Heart left ventricle (tissue), 16 donors: ENCODE data around the gene TRERF1. TPM values are rescaled to one million over a fixed set of nuclear protein-coding genes. Genes with fewer than 3 reads are reported as not detected.
A peak's percentile ranks its signal among the peaks of the same experiment; 100 is the strongest.

Experiments used
- ATAC-seq, 4 donors: fragments of 200-7000 bp; cut with Tn5 transposase; one replicate each; pipeline ENCODE4 v1.9.1; 2020 to 2022; ENCODE audit warnings: moderate library complexity in 4 of 4, mild to moderate bottlenecking in 3 of 4, moderate number of reproducible peaks in 1 of 4
- DNase-seq, 5 donors: peaks; one replicate each; pipeline ENCODE4 v3.0.0-alpha.2; 2020
- H3K27ac ChIP-seq, 12 donors: fragments of 200-600 bp; sonication (generic) in 4 of 12; one replicate each; pipeline versions ENCODE4 v1.5.0 to v1.8.0; 2016 to 2022; ENCODE audit warnings: mild to moderate bottlenecking in 2 of 12
- H3K27me3 ChIP-seq, 9 donors: fragments of 200-600 bp; sonication (generic) in 2 of 9; one replicate each; pipeline versions ENCODE4 v1.5.1 to v1.8.0; 2016 to 2022; ENCODE audit warnings: mild to moderate bottlenecking in 3 of 9
- H3K36me3 ChIP-seq, 9 donors: fragments of 200-600 bp; sonication (generic) in 2 of 9; one replicate each; pipeline versions ENCODE4 v1.5.0 to v1.8.0; 2018 to 2022; ENCODE audit warnings: mild to moderate bottlenecking in 2 of 9
- H3K4me1 ChIP-seq, 12 donors: fragments of 200-600 bp; sonication (generic) in 4 of 12; one replicate each; pipeline versions ENCODE4 v1.5.0 to v1.8.0; 2016 to 2022; ENCODE audit warnings: mild to moderate bottlenecking in 3 of 12
- H3K4me3 ChIP-seq, 12 donors: fragments of 200-600 bp; sonication (generic) in 4 of 12; one replicate each; pipeline versions ENCODE4 v1.5.0 to v1.8.0; 2017 to 2022; ENCODE audit warnings: mild to moderate bottlenecking in 9 of 12, moderate library complexity in 4 of 12
- H3K9me3 ChIP-seq, 12 donors: fragments of 200-600 bp; sonication (generic) in 4 of 12; one replicate each; pipeline versions ENCODE4 v1.5.0 to v1.8.0; 2016 to 2022; ENCODE audit warnings: mild to moderate bottlenecking in 1 of 12
- POLR2A ChIP-seq, 2 donors: fragments of 450-650 bp; IDR thresholded peaks; one replicate each; pipeline ENCODE4 v1.6.1; 2017; ENCODE audit warnings: antibody characterized with exemption in 2 of 2, mild to moderate bottlenecking in 2 of 2, moderate library complexity in 2 of 2
- WGBS, 4 donors: extraction: QIAGEN DNeasy Blood & Tissue Kit in 2 of 4; methylation state at CpG; one replicate each; pipeline versions ENCODE4 v1.1.5 to v1.1.7; 2013 to 2018; 5-methylcytosine and 5-hydroxymethylcytosine counted together
- intact Hi-C, 10 donors: fragments of 100-400 bp; cut with DNase I; formaldehyde crosslinking; loops; one replicate each; pipeline versions ENCODE4 v1.11.1 to v1.14.2; 2022
- polyA plus RNA-seq, 2 donors: library from polyadenylated mRNA; stranded (reverse); fragments of 200-250 nt; gene quantifications; one replicate each; pipeline ENCODE4 v1.2.3, GENCODE V29; 2013
- total RNA-seq, 9 donors: library from RNA; depleted of rRNA in 2 of 9; stranded (reverse); fragments of >200 nt in 2 of 9; fragmentation: NEBNext Ultra II Directional in 3 of 9; extraction: Animal tissue kit (Norgen Biotek cat#: 25700) in 3 of 9; gene quantifications; one replicate each; pipeline versions ENCODE4 v1.1.0 to v1.2.4, GENCODE V29; 2016 to 2023
- TF ChIP-seq, protein P1 (sequence below), 12 donors: fragments of 200-600 bp; sonication (generic) in 4 of 12; IDR thresholded peaks; one replicate each; pipeline versions ENCODE4 v1.5.0 to v1.8.0; 2018 to 2022; ENCODE audit warnings: antibody characterized with exemption in 12 of 12, mild to moderate bottlenecking in 5 of 12
- donor health status: ischemic (EF 13 %, LVEDD 7.1; RV severe dilation, severe dysfunction).
- donor health status: healthy with polysubstance abuse.
- donor health status: DM: no; HTN: yes; CAD: no.
- donor health status: DM: no; HTN: no; CAD: no.
- donor health status: ischemic (EF 25% LVEDD 6.9; RV normal size, moderate dysfunction).
- donor health status: ischemic (EF 25% LVEDD 5.7; RV mildly dilated, moderate dysfunction).
- donor health status: healthy.
- donor health status: DM: yes; HTN: yes; CAD: no.
- donor health status: ischemic (EF 35%, LVEDD 5.7; RV mildly dilated, moderate dysfunction).
- donor health status: nonischemic (EF 11% LVEDD 7.7; RV severe dilation, severe dysfunction).
- donor health status: DM: yes; HTN: yes; CAD: no.
- donor health status: PGD.
- donor health status: ischemic (EF 29% LVEDD 5.4; RV normal size, mild dysfunction).
- donor health status: nonischemic (EF 23%, LVEDD 6.1; RV moderate dilation, normal function).

The TRERF1 gene
- total and polyA plus RNA-seq, 11 donors, result 0.53 to 4.5 (median 1.5) TPM

DNA sequence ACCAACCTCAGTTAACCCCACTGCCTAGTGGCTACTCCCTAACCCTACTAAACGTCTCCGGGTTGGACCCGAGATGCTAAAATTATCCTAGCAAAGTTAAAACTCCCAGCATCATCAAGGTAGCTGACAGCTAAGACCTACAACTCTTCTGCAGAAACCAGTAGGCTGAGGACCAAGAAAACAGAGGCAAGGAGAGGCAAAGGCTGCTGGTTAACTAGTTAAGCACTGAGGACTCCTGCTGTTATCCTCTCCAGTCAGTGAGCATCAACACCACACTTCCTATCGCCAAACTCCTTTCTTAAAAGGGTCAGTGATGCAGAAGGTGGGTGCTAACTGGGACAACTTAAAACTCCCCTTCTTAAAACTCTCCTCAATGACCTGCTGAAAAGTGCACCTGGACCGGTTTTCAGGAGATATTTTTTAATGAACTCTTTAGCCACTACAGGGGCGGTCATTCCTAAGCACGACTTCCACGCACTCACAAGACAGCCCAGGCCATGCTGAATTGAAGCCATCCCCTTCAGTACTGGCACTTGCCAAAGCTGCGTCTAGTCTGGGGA, 1.7 kb downstream of the TRERF1 start:
- Histone ChIP-seq H3K4me1 (peaks cover 0 to 52% (median 24%) of the 10 kb centered on the region in 12 donors), H3K36me3 (no peaks in the 10 kb centered on the region), H3K27ac (peak overlapping the region in 10 of 12 donors; percentile 20 to 95 (median 71)), H3K27me3 (no peaks in the 10 kb centered on the region), H3K9me3 (no peaks in the 10 kb centered on the region), H3K4me3 (peak overlapping the region in 11 of 12 donors; percentile 65 to 98 (median 82))
- ATAC-seq, result no peak
- no peak for DNase-seq
- 30 to 50% (median 36%) methylated on average over 6 to 9 of the region's 9 CpGs for WGBS, 4 donors
- TF ChIP-seq, protein P1, sequence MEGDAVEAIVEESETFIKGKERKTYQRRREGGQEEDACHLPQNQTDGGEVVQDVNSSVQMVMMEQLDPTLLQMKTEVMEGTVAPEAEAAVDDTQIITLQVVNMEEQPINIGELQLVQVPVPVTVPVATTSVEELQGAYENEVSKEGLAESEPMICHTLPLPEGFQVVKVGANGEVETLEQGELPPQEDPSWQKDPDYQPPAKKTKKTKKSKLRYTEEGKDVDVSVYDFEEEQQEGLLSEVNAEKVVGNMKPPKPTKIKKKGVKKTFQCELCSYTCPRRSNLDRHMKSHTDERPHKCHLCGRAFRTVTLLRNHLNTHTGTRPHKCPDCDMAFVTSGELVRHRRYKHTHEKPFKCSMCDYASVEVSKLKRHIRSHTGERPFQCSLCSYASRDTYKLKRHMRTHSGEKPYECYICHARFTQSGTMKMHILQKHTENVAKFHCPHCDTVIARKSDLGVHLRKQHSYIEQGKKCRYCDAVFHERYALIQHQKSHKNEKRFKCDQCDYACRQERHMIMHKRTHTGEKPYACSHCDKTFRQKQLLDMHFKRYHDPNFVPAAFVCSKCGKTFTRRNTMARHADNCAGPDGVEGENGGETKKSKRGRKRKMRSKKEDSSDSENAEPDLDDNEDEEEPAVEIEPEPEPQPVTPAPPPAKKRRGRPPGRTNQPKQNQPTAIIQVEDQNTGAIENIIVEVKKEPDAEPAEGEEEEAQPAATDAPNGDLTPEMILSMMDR (IDR thresholded peaks at IDR 0.05), result no peak
- TF ChIP-seq POLR2A (IDR thresholded peaks at IDR 0.05), result no peak
- intact Hi-C loops, result loop anchor here in 6 of 10 donors (2.0 to 10.0 kb wide), 9 partner anchors 43 to 235 kb away; partner anchors contain the start of gene MRPS10 (in 2 of the 6)

DNA sequence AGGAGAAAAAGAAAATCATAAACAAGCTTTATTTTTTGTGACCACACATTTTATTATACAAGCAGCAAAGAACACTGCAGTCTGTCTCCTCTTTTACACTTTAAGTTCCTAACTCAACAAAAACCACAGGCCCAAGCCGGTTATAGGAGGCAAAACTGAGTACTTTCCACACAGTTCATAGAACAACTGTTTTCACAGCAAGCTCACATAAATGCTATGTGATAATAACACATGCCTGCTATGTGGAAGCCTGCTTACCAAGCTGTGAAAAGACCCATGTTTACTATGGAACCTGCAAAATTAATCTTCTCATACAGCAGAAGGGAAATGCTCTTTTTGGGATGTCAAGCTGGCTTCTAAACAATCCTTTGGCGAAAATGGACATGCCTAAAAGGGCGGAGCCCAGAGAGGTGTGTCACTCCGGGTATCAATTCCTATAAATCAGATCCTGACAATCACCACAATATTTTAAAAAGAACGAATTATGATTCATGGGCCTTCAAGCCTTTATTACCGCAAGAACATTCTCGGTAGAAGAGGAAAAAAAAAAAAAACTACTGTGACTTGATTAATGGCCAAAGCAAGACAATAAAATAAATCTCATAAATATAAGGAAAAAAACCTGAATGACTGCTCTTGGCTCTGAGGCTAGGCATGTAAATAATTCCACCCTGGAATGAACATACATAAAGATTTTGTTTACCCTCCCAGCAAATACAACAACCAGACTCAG, 2.6 kb downstream of the TRERF1 start:
- 55 to 59% (median 57%) methylated on average over 7 of the region's 7 CpGs for WGBS, 4 donors
- ATAC-seq (no peak), DNase-seq (no peak)
- intact Hi-C loops, result no loop called here
- peak overlapping the region in 8 of 12 donors; percentile 65 to 98 (median 88) for H3K4me3 ChIP-seq
- H3K27me3 ChIP-seq, result no peaks in the 10 kb centered on the region
- no peaks in the 10 kb centered on the region for H3K9me3 ChIP-seq
- no peaks in the 10 kb centered on the region for H3K36me3 ChIP-seq
- peaks cover 0 to 49% (median 18%) of the 10 kb centered on the region in 12 donors for H3K4me1 ChIP-seq
- TF ChIP-seq POLR2A (IDR thresholded peaks at IDR 0.05), result no peak
- TF ChIP-seq, protein P1 (IDR thresholded peaks at IDR 0.05), result no peak
- H3K27ac ChIP-seq, result peak overlapping the region in 6 of 12 donors; percentile 24 to 91 (median 52)

DNA sequence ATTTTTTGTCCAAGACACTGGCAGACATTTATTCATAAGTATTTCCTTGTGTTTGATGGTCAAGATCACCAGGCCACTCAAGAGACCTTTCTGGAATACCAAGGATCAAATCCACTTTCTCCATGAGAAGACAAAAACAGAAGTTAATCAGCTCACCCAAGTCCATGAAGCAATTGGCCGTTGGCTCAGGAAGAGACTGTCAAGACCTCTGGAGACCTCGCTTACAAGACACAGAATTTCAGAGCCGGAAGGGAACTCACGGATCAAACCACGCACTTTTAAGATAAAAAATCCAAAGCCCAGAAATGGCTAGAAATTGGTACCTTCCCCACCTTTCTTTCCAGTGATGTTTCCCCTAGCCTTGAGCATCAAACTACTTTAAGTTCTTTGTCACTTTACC, 3.3 kb downstream of the TRERF1 start:
- Histone ChIP-seq H3K4me3 (peak overlapping the region in 6 of 12 donors; percentile 2 to 98 (median 88)), H3K27ac (peak overlapping the region in 5 of 12 donors; percentile 40 to 91 (median 62)), H3K9me3 (no peaks in the 10 kb centered on the region), H3K4me1 (peaks cover 0 to 42% (median 16%) of the 10 kb centered on the region in 12 donors), H3K27me3 (no peaks in the 10 kb centered on the region), H3K36me3 (no peaks in the 10 kb centered on the region)
- TF ChIP-seq, protein P1 (IDR thresholded peaks at IDR 0.05), result no peak
- TF ChIP-seq POLR2A (IDR thresholded peaks at IDR 0.05), result no peak
- intact Hi-C loops, result no loop called here
- DNase-seq (no peak), ATAC-seq (no peak)
- WGBS, 4 donors, result 61 to 78% (median 65%) methylated on average over 5 of the region's 5 CpGs

DNA sequence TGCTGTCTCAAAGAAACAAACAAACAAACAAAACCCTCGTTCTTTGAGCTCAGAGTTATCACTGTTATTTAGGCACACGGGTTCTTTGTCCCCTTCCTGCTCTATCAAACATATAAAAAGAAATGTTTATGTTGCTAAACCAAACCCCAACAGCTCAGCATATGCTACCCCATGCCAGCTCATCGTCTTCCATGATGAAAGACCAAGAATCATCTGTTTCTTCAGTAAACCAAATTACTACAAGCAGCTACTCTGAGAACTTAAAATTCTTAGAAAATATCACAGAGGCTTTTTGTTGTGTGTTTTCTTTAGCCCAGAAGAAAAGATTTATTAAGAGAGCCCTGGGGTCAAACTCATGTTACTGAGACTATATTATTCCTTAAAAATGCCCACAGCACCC, 4.7 kb downstream of the TRERF1 start:
- DNase-seq (no peak), ATAC-seq (no peak)
- Histone ChIP-seq H3K36me3 (no peaks in the 10 kb centered on the region), H3K27me3 (no peaks in the 10 kb centered on the region), H3K4me1 (peaks cover 0 to 43% (median 15%) of the 10 kb centered on the region in 12 donors), H3K4me3 (no peak overlapping the region), H3K27ac (no peak overlapping the region), H3K9me3 (no peaks in the 10 kb centered on the region)
- TF ChIP-seq, protein P1 (IDR thresholded peaks at IDR 0.05), result no peak
- no peak for TF ChIP-seq POLR2A (IDR thresholded peaks at IDR 0.05)
- intact Hi-C loops, result no loop called here
- 88 to 96% (median 90%) methylated on average over 3 of the region's 3 CpGs for WGBS, 4 donors
